Choroid plexus epithelial cell (primary cell): ENCODE results near the gene RBFOX1.

ENCODE experiments used
- DNase-seq: peaks from one replicate; pipeline ENCODE4 v3.0.0-alpha.2; 2010; ENCODE audit warnings: low read depth
- H3K4me3 ChIP-seq: 2 replicates; pipeline ENCODE4 v1.5.1; 2011; ENCODE audit warnings: low read depth, mild to moderate bottlenecking, control low read depth, low read length, moderate library complexity
- TF ChIP-seq, protein P1 (sequence below): conservative IDR thresholded peaks from 2 replicates; pipeline ENCODE4 v1.5.1; 2011; ENCODE audit warnings: low read depth, mild to moderate bottlenecking, control low read depth, inconsistent platforms, low read length, moderate library complexity

Gene RBFOX1

DNA sequence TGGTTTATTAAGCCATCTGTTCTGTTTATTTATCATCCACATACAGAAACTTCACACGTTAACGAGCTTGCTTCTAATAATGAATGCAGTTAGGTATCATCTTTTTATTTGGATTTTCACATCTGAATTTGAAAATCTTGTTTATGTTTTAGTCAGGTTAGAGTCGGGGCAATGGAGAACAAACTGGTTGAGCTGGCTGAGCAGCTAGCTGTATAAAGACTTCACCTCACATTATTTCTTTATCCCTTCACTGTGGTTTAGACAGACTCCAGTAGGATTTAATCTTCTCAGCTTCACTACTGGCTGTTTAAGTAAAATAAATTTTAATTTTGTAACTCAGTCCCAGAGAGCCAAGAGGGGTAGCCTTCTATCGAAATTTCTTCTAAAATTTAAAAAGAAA is 415.9 kb downstream of the RBFOX1 start:
- H3K4me3 ChIP-seq: no peak overlapping the region
- TF ChIP-seq, protein P1, sequence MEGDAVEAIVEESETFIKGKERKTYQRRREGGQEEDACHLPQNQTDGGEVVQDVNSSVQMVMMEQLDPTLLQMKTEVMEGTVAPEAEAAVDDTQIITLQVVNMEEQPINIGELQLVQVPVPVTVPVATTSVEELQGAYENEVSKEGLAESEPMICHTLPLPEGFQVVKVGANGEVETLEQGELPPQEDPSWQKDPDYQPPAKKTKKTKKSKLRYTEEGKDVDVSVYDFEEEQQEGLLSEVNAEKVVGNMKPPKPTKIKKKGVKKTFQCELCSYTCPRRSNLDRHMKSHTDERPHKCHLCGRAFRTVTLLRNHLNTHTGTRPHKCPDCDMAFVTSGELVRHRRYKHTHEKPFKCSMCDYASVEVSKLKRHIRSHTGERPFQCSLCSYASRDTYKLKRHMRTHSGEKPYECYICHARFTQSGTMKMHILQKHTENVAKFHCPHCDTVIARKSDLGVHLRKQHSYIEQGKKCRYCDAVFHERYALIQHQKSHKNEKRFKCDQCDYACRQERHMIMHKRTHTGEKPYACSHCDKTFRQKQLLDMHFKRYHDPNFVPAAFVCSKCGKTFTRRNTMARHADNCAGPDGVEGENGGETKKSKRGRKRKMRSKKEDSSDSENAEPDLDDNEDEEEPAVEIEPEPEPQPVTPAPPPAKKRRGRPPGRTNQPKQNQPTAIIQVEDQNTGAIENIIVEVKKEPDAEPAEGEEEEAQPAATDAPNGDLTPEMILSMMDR: no peak
- DNase-seq: no peak

DNA sequence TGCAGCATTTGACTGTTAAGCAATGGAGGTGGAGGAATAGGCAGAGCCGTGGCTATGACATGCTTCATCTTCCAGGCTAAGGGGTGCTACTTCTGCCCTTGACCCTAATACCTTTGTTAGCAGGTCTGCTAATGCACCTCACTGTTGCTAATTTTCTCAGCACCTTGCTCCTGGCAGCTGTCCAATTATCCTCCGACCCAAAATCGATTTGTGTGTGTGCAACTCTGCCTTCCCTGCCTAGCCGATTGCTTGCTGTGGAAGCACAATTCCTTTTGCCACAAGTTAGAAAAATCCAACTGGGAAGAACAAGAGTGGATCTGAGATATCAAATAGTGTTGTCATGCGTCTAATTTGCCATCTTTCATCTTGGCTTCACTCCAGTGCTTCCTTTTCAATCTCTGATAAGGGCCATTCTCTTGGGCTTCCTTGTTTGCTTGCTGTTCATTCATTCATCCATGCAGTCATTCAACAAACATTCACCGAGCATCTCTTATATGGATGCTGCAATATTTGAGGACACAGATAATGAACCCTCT is 422.8 kb downstream of the RBFOX1 start:
- DNase-seq: no peak
- H3K4me3 ChIP-seq: no peak overlapping the region
- TF ChIP-seq, protein P1: no peak
